NCI-H1417 (cell line): ENCODE results near the gene KCNK3.

Experiments
- DNase-seq, 3 experiments: peaks; one replicate each; lab custom pipeline; 2025; lab: John Stamatoyannopoulos, UW

KCNK3 gene

DNA sequence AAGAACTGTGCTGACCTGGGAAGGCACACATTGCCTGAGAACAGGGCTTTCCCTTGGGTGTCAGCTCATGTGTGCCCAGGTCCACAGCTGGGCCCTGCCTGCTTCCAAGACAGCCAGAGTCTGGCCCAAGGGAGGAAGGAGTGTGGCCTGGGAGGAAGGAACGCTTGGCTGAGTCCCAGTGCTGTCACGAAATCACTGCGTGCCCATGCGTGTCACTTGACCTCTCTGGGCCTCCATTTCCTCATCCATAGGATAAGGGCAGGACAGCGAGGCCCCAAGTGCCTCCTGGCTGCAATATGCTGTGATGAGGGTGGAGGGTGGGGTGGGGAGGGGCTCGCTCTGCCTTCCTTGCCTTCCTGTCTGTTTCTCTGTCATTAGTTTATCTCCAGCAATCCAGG lies 642 bp upstream of the KCNK3 start:
- DNase-seq, result peak in 1 of 3 experiments; percentile 45

DNA sequence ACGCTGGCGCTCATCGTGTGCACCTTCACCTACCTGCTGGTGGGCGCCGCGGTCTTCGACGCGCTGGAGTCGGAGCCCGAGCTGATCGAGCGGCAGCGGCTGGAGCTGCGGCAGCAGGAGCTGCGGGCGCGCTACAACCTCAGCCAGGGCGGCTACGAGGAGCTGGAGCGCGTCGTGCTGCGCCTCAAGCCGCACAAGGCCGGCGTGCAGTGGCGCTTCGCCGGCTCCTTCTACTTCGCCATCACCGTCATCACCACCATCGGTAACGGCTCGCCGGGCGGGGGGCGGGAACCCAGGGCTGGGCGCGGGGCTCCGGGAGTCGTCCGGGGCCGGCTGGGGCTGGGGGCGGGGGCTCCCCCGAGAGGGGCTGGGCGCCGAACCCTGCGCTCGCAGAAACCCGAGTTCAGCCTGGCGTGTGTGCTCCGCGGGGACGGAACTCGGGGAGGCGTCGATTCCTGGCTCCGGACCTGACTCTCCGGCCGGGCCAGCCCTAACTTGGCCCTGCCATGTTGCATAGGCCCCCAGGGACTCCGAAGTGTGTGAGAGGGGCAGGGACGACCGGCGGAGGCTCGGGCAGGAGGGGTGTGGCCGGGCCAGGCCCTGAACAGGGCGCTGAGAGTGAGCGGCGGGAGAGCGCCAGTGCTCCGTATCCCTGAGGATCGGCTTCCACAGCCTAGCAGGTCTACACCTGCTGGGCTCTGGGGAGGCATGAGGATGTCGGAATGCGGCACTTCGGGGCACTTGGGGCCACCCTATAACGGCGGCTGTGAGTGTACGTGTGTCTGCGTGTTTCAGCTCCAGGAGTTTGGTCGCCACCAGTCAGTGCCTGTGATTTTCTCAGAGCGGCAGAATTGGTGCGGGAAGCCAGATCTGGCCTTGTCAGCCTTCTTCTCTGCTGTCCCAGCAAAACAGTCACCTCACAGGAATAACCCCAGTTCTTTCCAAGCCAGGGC lies 651 bp downstream of the KCNK3 start:
- DNase-seq, result peak; percentile 65 to 83 (median 82)

DNA sequence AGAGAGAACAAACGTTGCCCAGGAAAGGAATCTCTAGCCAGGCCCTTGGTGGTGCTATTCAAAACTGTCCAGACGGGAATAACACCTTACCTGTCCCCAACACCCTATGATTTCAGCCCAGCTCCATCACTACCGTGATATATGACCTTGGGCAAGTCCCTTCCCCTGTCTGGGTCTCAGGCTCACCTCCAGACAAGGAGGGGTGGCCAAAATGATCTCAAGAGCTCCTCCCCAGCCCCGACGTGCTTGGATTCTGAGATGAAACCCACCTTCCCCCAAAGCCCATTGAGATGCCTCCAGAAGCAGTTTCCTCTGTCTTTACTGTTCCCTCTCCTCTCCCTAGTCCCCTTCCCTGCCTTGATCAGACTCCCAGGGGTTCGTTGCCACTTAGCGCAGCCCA lies 1.5 kb downstream of the KCNK3 start:
- no peak for DNase-seq

GRCh38 chr2:26696351-26696816 lies 3.9 kb downstream of the KCNK3 start:
- DNase-seq, result no peak

- no peak for DNase-seq
These were observed 4.9 kb downstream of the KCNK3 start for GRCh38 chr2:26697425-26697824.

GRCh38 chr2:26699295-26699694 lies 6.8 kb downstream of the KCNK3 start:
- no peak for DNase-seq

- DNase-seq, result no peak
These were observed 7.6 kb downstream of the KCNK3 start for GRCh38 chr2:26700078-26700477.

- no peak for DNase-seq
These were observed 9.1 kb downstream of the KCNK3 start for GRCh38 chr2:26701596-26701995.

DNA sequence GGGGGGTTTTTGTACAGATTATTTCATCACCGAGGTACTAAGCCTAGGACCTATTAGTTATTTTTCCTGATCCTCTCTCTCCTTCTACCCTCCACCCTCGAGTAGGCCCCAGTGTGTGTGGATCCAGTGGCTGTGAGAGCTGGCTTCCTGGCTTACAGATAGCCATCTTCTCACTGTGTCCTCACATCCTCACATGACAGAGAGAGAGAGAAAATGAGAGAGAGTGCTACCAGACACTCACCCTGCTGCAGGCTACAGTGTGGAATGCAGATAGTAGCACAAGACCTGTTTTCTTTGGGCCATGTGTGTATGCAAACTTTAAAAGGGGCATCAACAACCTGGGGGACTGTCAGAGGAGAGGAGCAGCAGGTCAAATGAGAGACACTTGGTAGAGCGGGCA lies 9.5 kb downstream of the KCNK3 start:
- DNase-seq, result no peak

GRCh38 chr2:26704441-26704977 lies 12.0 kb downstream of the KCNK3 start:
- DNase-seq, result no peak

GRCh38 chr2:26705126-26705525 lies 12.6 kb downstream of the KCNK3 start:
- DNase-seq, result no peak

GRCh38 chr2:26706093-26706492 lies 13.6 kb downstream of the KCNK3 start:
- no peak for DNase-seq

DNA sequence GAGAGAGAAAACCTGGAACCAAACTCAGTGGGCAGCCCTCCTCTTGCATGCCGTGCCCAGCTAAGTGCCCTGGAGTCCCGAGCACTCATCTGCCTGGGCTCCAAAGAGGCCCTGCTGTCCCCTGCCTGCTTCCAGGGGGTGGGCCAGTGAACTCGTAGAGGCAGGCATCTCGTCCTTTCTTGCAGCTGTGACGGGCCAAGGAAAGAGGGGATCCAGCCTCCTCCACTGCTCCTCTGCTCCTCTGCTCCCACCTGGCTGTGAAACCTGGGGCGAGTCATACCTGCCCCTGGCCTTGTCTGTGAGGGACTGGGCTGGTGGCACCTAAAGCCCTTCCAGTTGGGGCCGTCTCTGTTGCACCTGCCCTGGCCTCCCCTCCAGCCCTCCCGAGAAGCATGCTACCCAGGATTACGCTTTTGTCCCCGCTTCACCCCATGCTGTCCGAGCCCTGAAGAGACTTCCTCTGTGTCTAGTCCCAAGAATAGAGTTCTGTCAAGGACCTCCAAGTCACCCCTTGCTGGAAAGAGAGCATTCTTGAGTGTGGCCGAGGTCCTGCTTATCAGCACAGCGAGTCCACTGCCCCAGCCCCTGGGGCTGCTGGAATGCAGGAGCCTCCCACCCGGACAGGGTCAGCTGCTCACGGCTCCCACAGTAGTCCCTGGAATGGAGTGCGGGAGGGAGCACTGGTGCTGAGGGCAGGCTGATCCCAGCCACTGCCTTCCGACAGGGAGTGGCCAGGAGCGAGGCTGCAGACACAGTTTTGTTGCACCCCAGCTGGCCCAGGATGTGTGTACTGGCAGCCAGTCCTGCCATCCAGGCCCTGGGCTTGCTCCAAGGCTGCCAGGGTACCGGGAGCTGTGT lies 14.3 kb downstream of the KCNK3 start:
- DNase-seq, result no peak

- DNase-seq, result no peak
These were observed 15.2 kb downstream of the KCNK3 start for GRCh38 chr2:26707747-26708146.

DNA sequence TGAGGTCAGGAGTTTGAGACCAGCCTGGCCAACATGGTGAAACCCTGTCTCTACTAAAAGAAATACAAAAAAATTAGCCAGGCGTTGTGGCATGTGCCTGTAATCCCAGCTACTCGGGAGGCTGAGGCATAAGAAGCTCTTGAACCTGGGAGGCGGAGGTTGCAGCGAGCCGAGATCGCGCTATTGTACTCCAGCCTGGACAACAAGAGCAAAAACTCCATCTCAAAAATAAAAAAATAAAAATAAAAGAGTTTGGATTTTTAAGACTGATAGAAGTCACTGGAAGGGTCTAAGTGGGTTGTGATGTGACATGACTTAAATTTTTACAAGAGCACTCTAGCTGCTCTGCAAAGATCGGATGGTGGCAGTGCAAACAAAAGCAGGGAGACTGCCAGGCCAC lies 15.9 kb downstream of the KCNK3 start:
- DNase-seq, result no peak

GRCh38 chr2:26709323-26710110 lies 17.0 kb downstream of the KCNK3 start:
- no peak for DNase-seq

DNA sequence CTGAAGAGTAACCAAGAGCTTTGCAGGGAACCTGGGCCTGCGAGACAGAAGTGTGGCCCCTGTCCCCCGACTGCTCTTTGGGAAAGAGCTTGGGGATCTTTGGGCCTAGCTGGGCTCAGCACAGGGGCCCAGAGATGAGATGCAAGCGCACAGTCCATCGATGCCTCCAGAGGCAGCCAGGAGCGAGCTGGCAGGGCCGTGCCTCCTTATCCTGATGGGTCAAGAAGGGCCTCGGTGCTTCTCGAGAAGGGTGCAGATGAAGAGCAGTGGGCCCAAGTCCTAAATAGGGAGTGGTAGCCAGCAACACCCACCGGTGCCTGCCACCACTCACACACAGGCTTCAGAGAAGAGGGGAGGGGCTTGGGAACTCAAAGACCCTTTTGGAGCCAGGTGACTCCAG lies 17.6 kb downstream of the KCNK3 start:
- no peak for DNase-seq

DNA sequence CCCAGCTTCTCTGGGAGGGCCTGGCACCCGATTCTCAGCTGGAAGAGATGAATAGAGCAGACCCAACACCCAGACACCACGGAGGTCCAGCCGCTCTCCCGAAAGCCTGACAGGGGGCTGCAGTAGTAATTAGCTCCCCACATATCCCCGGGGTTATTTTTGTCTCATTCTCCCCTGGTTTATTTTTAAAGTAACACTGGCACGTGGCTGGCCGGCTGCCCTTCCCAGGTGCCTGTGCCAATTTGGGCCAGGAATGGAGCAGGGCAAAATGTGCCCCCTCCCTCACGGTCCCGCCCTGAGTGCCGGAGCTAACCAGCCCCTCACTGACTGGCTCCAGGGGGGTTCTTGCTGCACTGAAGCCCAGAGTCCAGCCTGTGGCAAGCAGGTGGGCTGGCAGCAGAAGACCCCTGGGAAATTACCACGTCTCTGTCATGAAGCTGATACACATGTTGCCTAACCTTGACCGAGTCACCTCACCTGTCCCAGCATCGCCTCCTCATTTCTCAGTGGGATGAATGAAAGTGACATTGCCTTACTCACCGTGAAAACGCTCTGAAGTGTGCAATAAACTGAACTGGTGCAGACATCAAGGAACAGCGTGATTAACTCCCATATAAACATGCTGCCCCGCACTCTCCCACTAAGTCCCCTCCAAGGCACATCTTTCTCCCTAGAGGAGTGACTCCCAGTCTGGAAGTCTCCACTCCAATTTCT lies 18.4 kb downstream of the KCNK3 start:
- no peak for DNase-seq

- no peak for DNase-seq
These were observed 19.1 kb downstream of the KCNK3 start for GRCh38 chr2:26711457-26712161.
